Esophagus squamous epithelium (tissue), 5 donors: Measurements from ENCODE around the gene SETD4. TPM values are rescaled to one million over a fixed set of nuclear protein-coding genes. Genes with fewer than 3 reads are reported as not detected.

Experiments
- DNase-seq: peaks from one replicate; lab custom pipeline; 2025; lab: John Stamatoyannopoulos, UW
- H3K27ac ChIP-seq, 4 donors: fragments of 200-600 bp; sonication (generic); one replicate each; pipeline ENCODE4 v1.5.1; 2016 to 2019; ENCODE audit warnings: mild to moderate bottlenecking in 1 of 4
- H3K27me3 ChIP-seq, 4 donors: fragments of 200-600 bp; sonication (generic); 1 replicate in 3 of 4; 2 replicates in 1 of 4; pipeline versions ENCODE4 v1.5.1 to v1.6.0; 2017 to 2021; ENCODE audit warnings: antibody characterized with exemption in 1 of 4
- H3K36me3 ChIP-seq, 3 donors: fragments of 200-600 bp; sonication (generic); one replicate each; pipeline ENCODE4 v1.5.1; 2016 to 2019
- H3K4me1 ChIP-seq, 3 donors: fragments of 200-600 bp; sonication (generic); one replicate each; pipeline ENCODE4 v1.5.1; 2017 to 2019
- H3K4me3 ChIP-seq, 4 donors: fragments of 200-600 bp; sonication (generic); 1 replicate in 3 of 4; 2 replicates in 1 of 4; pipeline ENCODE4 v1.5.1; 2016 to 2019; ENCODE audit warnings: mild to moderate bottlenecking in 2 of 4, moderate library complexity in 1 of 4
- H3K9me3 ChIP-seq, 3 donors: fragments of 200-600 bp; sonication (generic); one replicate each; pipeline ENCODE4 v1.5.1; 2016 to 2019
- CTCF ChIP-seq, 6 experiments: fragments of 450-650 bp in 4 of 6; fragments of 200-600 bp in 2 of 6; sonication (generic) in 2 of 6; IDR thresholded peaks; one replicate each; pipeline ENCODE4 v1.5.1; 2016 to 2019; ENCODE audit warnings: antibody characterized with exemption in 6 of 6, mild to moderate bottlenecking in 4 of 6, moderate library complexity in 4 of 6
- POLR2A ChIP-seq, 4 donors: fragments of 450-650 bp; IDR thresholded peaks; one replicate each; pipeline ENCODE4 v1.6.1; 2017; ENCODE audit warnings: antibody characterized with exemption in 4 of 4, mild to moderate bottlenecking in 4 of 4, moderate library complexity in 3 of 4
- WGBS, 2 donors: methylation state at CpG; one replicate each; pipeline ENCODE4 v1.1.5; 2018; 5-methylcytosine and 5-hydroxymethylcytosine counted together
- intact Hi-C: fragments of 100-400 bp; cut with DNase I; formaldehyde crosslinking; loops from one replicate; pipeline ENCODE4 v1.15.0; 2022
- total RNA-seq, 4 donors: library from RNA; depleted of rRNA; stranded (reverse); fragments of >200 nt; gene quantifications; one replicate each; pipeline ENCODE4 v1.1.0, GENCODE V29; 2016
- donor health status: DM: yes; HTN: yes; CAD: no.

SETD4 gene
- total RNA-seq, 4 donors from 2014 or later, result 9.9 to 30.1 (median 14.6) TPM

GRCh38 chr21:36021251-36021837 lies 39.0 kb downstream of the SETD4 start:
- 90 to 93% methylated on average over 11 of the region's 11 CpGs for WGBS, 2 donors
- DNase-seq, result no peak
- no peaks in the 10 kb centered on the region for H3K36me3 ChIP-seq
- TF ChIP-seq CTCF (IDR thresholded peaks at IDR 0.05) (no peak), POLR2A (IDR thresholded peaks at IDR 0.05) (no peak)
- H3K4me1 ChIP-seq, result peaks cover 0 to 21% (median 12%) of the 10 kb centered on the region in 3 donors
- no peaks in the 10 kb centered on the region for H3K9me3 ChIP-seq
- no peak overlapping the region for H3K27ac ChIP-seq
- intact Hi-C loops, result no loop called here
- no peaks in the 10 kb centered on the region for H3K27me3 ChIP-seq
- H3K4me3 ChIP-seq, result no peak overlapping the region

GRCh38 chr21:36015045-36015444 lies 45.3 kb downstream of the SETD4 start:
- Histone ChIP-seq H3K4me1 (no peaks in the 10 kb centered on the region), H3K27ac (no peak overlapping the region), H3K4me3 (no peak overlapping the region), H3K27me3 (no peaks in the 10 kb centered on the region), H3K9me3 (no peaks in the 10 kb centered on the region), H3K36me3 (no peaks in the 10 kb centered on the region)
- intact Hi-C loops, result no loop called here
- WGBS, 2 donors, result 77 to 78% methylated on average over 5 of the region's 5 CpGs
- TF ChIP-seq CTCF (IDR thresholded peaks at IDR 0.05) (no peak), POLR2A (IDR thresholded peaks at IDR 0.05) (no peak)
- no peak for DNase-seq

- WGBS, 2 donors, result 67 to 73% methylated on average over 2 of the region's 2 CpGs
- Histone ChIP-seq H3K4me1 (no peaks in the 10 kb centered on the region), H3K4me3 (no peak overlapping the region), H3K9me3 (no peaks in the 10 kb centered on the region), H3K27ac (no peak overlapping the region), H3K36me3 (no peaks in the 10 kb centered on the region), H3K27me3 (no peaks in the 10 kb centered on the region)
- no peak for DNase-seq
- TF ChIP-seq CTCF (IDR thresholded peaks at IDR 0.05) (no peak), POLR2A (IDR thresholded peaks at IDR 0.05) (no peak)
- intact Hi-C loops, result no loop called here
Measured at GRCh38 chr21:36010801-36011200, 49.5 kb downstream of the SETD4 start.

- intact Hi-C loops, result no loop called here
- no peaks in the 10 kb centered on the region for H3K27me3 ChIP-seq
- H3K4me3 ChIP-seq, result no peak overlapping the region
- TF ChIP-seq CTCF (IDR thresholded peaks at IDR 0.05) (no peak), POLR2A (IDR thresholded peaks at IDR 0.05) (no peak)
- no peak for DNase-seq
- H3K4me1 ChIP-seq, result no peaks in the 10 kb centered on the region
- H3K27ac ChIP-seq, result no peak overlapping the region
- H3K9me3 ChIP-seq, result no peaks in the 10 kb centered on the region
- no peaks in the 10 kb centered on the region for H3K36me3 ChIP-seq
- WGBS, 2 donors, result 77 to 85% methylated on average over 2 of the region's 2 CpGs
Measured at GRCh38 chr21:36008505-36008904, 51.8 kb downstream of the SETD4 start.

GRCh38 chr21:36005879-36006400 lies 54.4 kb downstream of the SETD4 start:
- intact Hi-C loops, result no loop called here
- TF ChIP-seq POLR2A (IDR thresholded peaks at IDR 0.05) (no peak), CTCF (IDR thresholded peaks at IDR 0.05) (no peak)
- DNase-seq, result no peak
- H3K4me1 ChIP-seq, result no peaks in the 10 kb centered on the region
- WGBS, 2 donors, result 78 to 88% methylated on average over 5 of the region's 5 CpGs
- no peak overlapping the region for H3K4me3 ChIP-seq
- H3K9me3 ChIP-seq, result no peaks in the 10 kb centered on the region
- H3K27me3 ChIP-seq, result peaks cover 0 to 1% (median 0%) of the 10 kb centered on the region in 4 donors
- no peak overlapping the region for H3K27ac ChIP-seq
- no peaks in the 10 kb centered on the region for H3K36me3 ChIP-seq
